Epithelial cell of esophagus (primary cell): Measurements from ENCODE around the gene SH3RF1.

Experiments used
- DNase-seq: peaks from one replicate; pipeline ENCODE4 v3.0.0; 2010; ENCODE audit warnings: low read depth
- H3K4me3 ChIP-seq: 2 replicates; pipeline ENCODE4 v1.5.1; 2011; ENCODE audit warnings: mild to moderate bottlenecking, low read length, control low read depth
- CTCF ChIP-seq: IDR thresholded peaks from 2 replicates; pipeline ENCODE4 v1.5.1; 2011; ENCODE audit warnings: low read depth, mild to moderate bottlenecking, low read length, control low read depth, inconsistent platforms; ENCODE audit not compliant: insufficient read depth; ENCODE audit errors: missing control alignments

Gene SH3RF1

GRCh38 chr4:169063441-169063840, 207.3 kb downstream of the SH3RF1 start:
- no peak for TF ChIP-seq CTCF
- no peak overlapping the region for H3K4me3 ChIP-seq
- no peak for DNase-seq

- no peak for TF ChIP-seq CTCF
- no peak overlapping the region for H3K4me3 ChIP-seq
Measured at GRCh38 chr4:169062897-169063244, 207.9 kb downstream of the SH3RF1 start.

DNA sequence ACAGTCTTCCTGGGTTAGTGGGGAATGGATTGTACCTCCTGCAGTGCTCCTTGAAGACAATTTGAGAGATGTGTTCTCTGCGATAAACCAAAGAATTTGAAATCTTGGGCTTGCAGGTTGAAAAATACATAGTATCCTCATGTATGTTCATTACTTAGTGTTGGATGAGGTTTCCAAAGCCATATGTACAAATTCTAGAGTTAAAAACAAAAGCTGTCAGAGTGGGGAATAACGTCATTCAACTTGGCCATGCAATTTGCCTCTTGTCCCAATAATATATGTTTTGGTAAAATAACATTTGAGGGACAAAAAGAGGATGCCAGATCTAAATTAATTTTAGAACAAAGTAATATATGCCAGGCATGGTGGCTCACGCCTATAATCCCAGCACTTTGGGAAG, 209.4 kb downstream of the SH3RF1 start:
- no peak overlapping the region for H3K4me3 ChIP-seq
- DNase-seq: no peak
- no peak for TF ChIP-seq CTCF

More at GRCh38 chr4:169062897-169063244, 207.9 kb downstream of the SH3RF1 start:
- no peak for DNase-seq

GRCh38 chr4:169060391-169061091, 210.2 kb downstream of the SH3RF1 start:
- no peak for TF ChIP-seq CTCF
- DNase-seq: no peak
- no peak overlapping the region for H3K4me3 ChIP-seq

GRCh38 chr4:169059306-169060211, 211.2 kb downstream of the SH3RF1 start:
- DNase-seq: no peak
- TF ChIP-seq CTCF: no peak
- no peak overlapping the region for H3K4me3 ChIP-seq

- no peak for TF ChIP-seq CTCF
- H3K4me3 ChIP-seq: no peak overlapping the region
- DNase-seq: no peak
Measured at GRCh38 chr4:169058312-169058711, 212.4 kb downstream of the SH3RF1 start.
